Neural crest cell (in vitro differentiated cells): ENCODE results near the gene ACBD6. TPM values are rescaled to one million over a fixed set of nuclear protein-coding genes. Genes with fewer than 3 reads are reported as not detected.
"Not testable (repeated sequence)": the region's sequence is repeated elsewhere in the genome, so short reads cannot be mapped to it uniquely, and the experiment has no call there.

Experiments
- DNase-seq: peaks from one replicate; pipeline ENCODE4 v3.0.0; 2021; ENCODE audit warnings: low read depth, mixed read lengths, low spot score
- H3K27ac Mint-ChIP-seq: one replicate; pipeline ENCODE4 v1.8.0; 2021; ENCODE audit warnings: mild to moderate bottlenecking, mixed read lengths; ENCODE audit not compliant: unreplicated experiment
- H3K27me3 Mint-ChIP-seq: 2 replicates; pipeline ENCODE4 v1.8.0; 2021; ENCODE audit warnings: low read depth, mild to moderate bottlenecking, mixed read lengths
- H3K36me3 Mint-ChIP-seq: 2 replicates; pipeline ENCODE4 v1.8.0; 2021; ENCODE audit warnings: low read depth, mild to moderate bottlenecking, mixed read lengths
- H3K4me1 Mint-ChIP-seq: 2 replicates; pipeline ENCODE4 v1.8.0; 2021; ENCODE audit warnings: mixed read lengths
- H3K4me3 Mint-ChIP-seq: one replicate; pipeline ENCODE4 v1.8.0; 2021; ENCODE audit warnings: mild to moderate bottlenecking, mixed read lengths
- H3K9me3 Mint-ChIP-seq: 2 replicates; pipeline ENCODE4 v1.8.0; 2021; ENCODE audit warnings: mixed read lengths
- CTCF ChIP-seq: fragments of 200-600 bp; sonication (generic); conservative IDR thresholded peaks from 2 replicates; pipeline ENCODE4 v1.5.0; 2021; ENCODE audit warnings: antibody characterized with exemption, mild to moderate bottlenecking
- total RNA-seq: library from RNA; stranded (reverse); gene quantifications from 2 replicates; pipeline ENCODE4 v1.2.1, GENCODE V29; 2021

The ACBD6 gene
- total RNA-seq, 1 donor from 2014 or later: 59.1 TPM

- Mint-ChIP-seq H3K4me1 (peaks cover 23% of the 10 kb centered on the region), H3K27ac (no peak overlapping the region), H3K36me3 (peaks cover 11% of the 10 kb centered on the region), H3K4me3 (no peak overlapping the region), H3K9me3 (peaks cover 7% of the 10 kb centered on the region), H3K27me3 (no peaks in the 10 kb centered on the region)
- DNase-seq: no peak
- TF ChIP-seq CTCF: no peak
These were observed 73.3 kb downstream of the ACBD6 start for GRCh38 chr1:180428782-180429695.

GRCh38 chr1:180425952-180426351 is 76.4 kb downstream of the ACBD6 start:
- Mint-ChIP-seq H3K4me3 (no peak overlapping the region), H3K27ac (no peak overlapping the region), H3K27me3 (no peaks in the 10 kb centered on the region), H3K9me3 (peaks cover 6% of the 10 kb centered on the region), H3K4me1 (peaks cover 21% of the 10 kb centered on the region), H3K36me3 (peaks cover 16% of the 10 kb centered on the region)
- DNase-seq: no peak
- no peak for TF ChIP-seq CTCF

- H3K36me3 Mint-ChIP-seq: peaks cover 23% of the 10 kb centered on the region
- H3K9me3 Mint-ChIP-seq: peaks cover 6% of the 10 kb centered on the region
- H3K4me3 Mint-ChIP-seq: no peak overlapping the region
- no peaks in the 10 kb centered on the region for H3K27me3 Mint-ChIP-seq
- peaks cover 21% of the 10 kb centered on the region for H3K4me1 Mint-ChIP-seq
- H3K27ac Mint-ChIP-seq: no peak overlapping the region
- DNase-seq: no peak
- TF ChIP-seq CTCF: no peak
These were observed 77.4 kb downstream of the ACBD6 start for GRCh38 chr1:180424848-180425457.

- Mint-ChIP-seq H3K27me3 (no peaks in the 10 kb centered on the region), H3K9me3 (peaks cover 6% of the 10 kb centered on the region), H3K36me3 (peaks cover 24% of the 10 kb centered on the region), H3K4me3 (no peak overlapping the region), H3K4me1 (peaks cover 20% of the 10 kb centered on the region), H3K27ac (no peak overlapping the region)
- no peak for TF ChIP-seq CTCF
- DNase-seq: no peak
These were observed 80.8 kb downstream of the ACBD6 start for GRCh38 chr1:180421614-180422013.

GRCh38 chr1:180421145-180421544 is 81.2 kb downstream of the ACBD6 start:
- H3K36me3 Mint-ChIP-seq: peaks cover 25% of the 10 kb centered on the region
- H3K4me1 Mint-ChIP-seq: peaks cover 16% of the 10 kb centered on the region
- not testable (repeated sequence) for H3K27ac Mint-ChIP-seq, H3K27me3 Mint-ChIP-seq, H3K9me3 Mint-ChIP-seq, H3K4me3 Mint-ChIP-seq, DNase-seq
